HFF-Myc (cell line): ENCODE data around the gene RPLP1.

Experiments
- DNase-seq: peaks from one replicate; pipeline ENCODE4 v3.0.0-alpha.2; 2011; ENCODE audit warnings: low read depth; ENCODE audit errors: extremely low read depth
- H3K4me3 ChIP-seq: replicated peaks from 2 replicates; pipeline ENCODE4 v1.5.1; 2011; ENCODE audit warnings: low read depth, mild to moderate bottlenecking, control low read depth, low read length
- TF ChIP-seq, protein P1 (sequence below): IDR thresholded peaks from 2 replicates; pipeline ENCODE4 v1.5.1; 2012; ENCODE audit warnings: mild to moderate bottlenecking, low read depth, low read length, control low read depth; ENCODE audit errors: missing control alignments

The RPLP1 gene

DNA sequence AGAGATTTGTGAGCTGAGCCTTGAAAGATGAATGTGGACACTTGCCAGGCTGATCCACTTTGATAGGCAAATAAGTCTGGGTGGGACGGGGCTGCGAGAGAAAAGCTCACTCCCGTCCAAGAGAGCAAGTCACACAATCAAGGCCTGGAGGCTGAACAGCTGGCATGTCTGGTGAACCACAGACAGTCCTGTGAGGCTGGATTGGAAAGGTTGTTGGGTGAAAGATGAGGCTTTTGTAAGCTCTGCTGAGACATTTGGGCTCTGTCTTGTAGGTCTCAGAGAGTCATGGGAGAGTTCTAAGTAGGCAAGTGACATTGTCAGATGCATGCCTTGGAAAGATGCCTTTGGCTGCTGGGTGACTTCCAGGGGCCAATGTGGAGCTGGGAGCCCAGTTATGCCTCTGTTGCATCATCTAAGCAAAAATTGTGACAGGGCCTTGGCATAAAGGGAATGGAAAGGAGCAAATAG lies 38.5 kb downstream of the RPLP1 start:
- DNase-seq, result no peak
- no peak overlapping the region for H3K4me3 ChIP-seq
- TF ChIP-seq, protein P1, sequence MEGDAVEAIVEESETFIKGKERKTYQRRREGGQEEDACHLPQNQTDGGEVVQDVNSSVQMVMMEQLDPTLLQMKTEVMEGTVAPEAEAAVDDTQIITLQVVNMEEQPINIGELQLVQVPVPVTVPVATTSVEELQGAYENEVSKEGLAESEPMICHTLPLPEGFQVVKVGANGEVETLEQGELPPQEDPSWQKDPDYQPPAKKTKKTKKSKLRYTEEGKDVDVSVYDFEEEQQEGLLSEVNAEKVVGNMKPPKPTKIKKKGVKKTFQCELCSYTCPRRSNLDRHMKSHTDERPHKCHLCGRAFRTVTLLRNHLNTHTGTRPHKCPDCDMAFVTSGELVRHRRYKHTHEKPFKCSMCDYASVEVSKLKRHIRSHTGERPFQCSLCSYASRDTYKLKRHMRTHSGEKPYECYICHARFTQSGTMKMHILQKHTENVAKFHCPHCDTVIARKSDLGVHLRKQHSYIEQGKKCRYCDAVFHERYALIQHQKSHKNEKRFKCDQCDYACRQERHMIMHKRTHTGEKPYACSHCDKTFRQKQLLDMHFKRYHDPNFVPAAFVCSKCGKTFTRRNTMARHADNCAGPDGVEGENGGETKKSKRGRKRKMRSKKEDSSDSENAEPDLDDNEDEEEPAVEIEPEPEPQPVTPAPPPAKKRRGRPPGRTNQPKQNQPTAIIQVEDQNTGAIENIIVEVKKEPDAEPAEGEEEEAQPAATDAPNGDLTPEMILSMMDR, result no peak

DNA sequence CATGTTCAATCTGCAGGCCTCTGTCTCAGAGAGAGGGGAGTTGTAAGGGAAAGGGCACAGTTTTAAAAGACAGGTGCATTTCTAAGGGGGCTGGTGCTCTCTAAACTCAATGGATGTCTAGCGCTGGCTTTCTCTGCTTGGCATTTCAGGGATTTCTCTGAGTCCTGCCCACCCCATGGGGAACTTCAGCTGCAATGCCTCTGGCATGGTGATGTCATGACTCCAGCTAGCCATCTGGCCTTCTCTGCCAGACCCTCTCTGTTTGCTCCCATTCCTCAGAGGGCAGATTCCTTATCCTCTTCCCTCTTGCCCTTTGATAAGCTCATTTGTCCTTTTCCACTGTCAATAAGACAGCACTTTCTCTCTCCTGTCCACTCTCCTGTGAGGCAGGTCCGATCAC lies 40.8 kb downstream of the RPLP1 start:
- DNase-seq, result no peak
- H3K4me3 ChIP-seq, result no peak overlapping the region
- TF ChIP-seq, protein P1, result no peak

DNA sequence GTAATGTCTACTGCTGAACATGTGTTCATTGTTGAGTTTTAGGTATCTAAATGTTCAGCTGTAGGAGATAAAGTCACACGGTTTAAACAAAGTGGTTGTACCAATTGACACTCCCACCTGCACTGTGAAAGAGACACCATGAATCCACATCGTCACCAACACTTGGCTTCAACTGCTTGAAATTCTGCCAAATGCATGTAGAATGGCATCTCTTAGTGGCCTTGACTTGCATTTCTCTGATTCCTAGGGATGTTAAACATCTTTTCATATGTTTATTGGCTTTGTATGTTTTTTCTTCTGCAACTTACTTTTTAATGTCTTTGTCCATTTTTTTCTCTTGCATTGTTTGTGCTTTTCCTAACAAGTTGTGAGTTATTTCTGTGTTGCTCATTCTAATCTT lies 43.4 kb downstream of the RPLP1 start:
- no peak for DNase-seq
- H3K4me3 ChIP-seq, result no peak overlapping the region
- TF ChIP-seq, protein P1, result no peak

DNA sequence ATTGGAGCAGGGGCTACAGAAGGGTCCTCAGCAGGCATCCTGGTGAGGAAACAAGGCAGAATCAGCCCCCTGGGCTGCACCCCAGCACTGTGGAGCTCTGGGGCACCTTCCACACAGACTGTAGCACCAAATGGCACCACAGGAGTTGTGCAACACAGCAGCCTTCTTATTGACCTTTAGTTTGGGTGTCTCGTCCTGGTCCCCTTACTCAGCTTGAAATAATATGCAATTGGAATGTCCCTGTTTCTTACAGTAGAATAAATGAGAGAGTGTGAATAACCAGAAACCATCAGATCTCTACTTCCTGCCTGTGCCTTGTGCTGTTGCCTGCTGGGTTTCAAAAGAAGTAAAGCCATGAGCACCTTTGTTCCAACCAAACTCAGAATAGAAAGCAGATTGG lies 44.5 kb downstream of the RPLP1 start:
- TF ChIP-seq, protein P1, result no peak
- DNase-seq, result no peak

DNA sequence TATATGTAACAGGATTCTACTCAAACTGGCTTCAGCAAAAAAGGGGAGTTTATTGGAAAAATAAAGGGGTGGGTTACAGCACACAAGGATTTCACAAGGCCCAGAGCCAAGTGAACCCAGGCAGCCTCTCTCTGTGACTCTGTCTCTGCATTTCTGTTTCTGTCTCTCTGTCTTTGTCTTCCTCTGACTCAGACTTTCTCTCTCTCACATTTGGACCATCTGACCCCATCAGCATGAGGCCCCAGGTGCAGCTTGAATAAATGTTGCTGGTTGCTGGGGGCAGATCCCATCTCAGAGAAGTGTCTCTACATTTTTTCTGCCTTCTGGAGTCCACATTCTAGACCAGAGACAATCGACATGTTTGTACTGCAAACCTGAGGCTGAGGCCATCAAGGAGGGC lies 45.0 kb downstream of the RPLP1 start:
- H3K4me3 ChIP-seq, result no peak overlapping the region
- TF ChIP-seq, protein P1, result no peak
- no peak for DNase-seq

More for the DNA sequence above, 44.5 kb downstream of the RPLP1 start:
- H3K4me3 ChIP-seq, result no peak overlapping the region

DNA sequence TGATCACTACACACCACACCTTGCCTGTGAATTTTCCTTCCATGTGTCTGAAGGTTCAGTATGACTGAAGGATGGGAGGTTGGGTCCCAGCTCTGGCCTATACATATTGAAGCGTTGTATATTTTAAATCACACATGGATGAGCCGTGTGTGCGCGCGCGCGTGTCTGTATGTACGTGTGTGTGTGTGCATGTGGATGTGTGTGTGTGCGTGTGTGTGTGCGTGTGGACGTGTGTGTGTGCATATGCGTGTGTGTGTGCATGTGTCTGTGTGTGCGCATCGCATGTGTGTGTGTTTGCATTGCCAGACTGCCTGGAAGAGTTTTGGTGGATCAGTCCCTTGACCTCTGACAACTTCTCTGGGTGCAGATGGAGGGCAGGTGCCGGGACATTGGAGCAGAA lies 45.7 kb downstream of the RPLP1 start:
- no peak for DNase-seq
- no peak overlapping the region for H3K4me3 ChIP-seq
- TF ChIP-seq, protein P1, result no peak

DNA sequence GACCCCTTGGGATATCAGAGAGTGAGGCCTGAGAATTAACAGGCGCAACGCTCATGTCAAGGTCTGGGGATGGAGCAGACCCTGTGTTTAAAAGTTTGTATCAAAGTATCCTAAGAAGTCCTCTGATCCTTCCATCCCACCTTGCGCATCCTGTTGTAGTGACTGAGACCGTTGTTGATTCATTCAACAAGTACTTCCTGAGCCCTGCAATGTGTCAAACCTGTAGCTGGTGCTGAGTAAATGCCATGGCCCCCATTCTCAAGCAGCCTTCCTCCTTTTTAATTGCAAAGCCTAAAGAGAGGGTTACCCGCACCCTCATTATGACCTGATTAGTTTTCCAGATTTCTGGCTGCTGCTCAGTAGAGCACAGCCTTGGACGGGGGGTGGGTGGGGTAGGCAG lies 46.4 kb downstream of the RPLP1 start:
- TF ChIP-seq, protein P1, result no peak
- DNase-seq, result no peak
- H3K4me3 ChIP-seq, result no peak overlapping the region
